ENCODE results near the gene FBXL20. TPM values are rescaled to one million over a fixed set of nuclear protein-coding genes. Genes with fewer than 3 reads are reported as not detected.
A peak's percentile ranks its signal among the peaks of the same experiment; 100 is the strongest.

Gene FBXL20
- total RNA-seq, 2 donors from 2014 or later: 15.6 to 18.1 TPM

DNA sequence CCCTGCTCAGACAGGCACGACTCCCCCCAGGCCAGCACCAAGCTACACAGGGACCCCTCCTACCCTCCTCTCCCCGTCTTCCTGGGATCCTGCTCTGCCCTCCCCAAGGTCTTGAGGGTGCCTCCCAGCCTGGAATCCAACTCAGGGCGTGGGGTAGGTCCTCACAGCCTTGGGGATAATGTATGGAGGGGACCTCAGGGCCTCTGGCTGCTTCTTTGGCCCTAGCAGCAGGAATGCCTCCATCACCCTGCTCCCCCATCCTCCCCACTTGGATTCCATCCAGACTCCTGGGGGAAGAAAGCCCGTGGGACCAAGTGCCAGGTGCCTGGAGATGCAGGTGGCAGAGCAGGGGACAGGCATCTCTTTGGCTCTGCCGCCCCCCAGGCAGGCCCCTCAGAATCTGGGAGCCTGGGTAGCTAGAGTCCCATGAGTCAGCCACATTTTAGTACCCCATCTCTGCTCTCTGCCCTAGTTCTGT is 164.9 kb downstream of the FBXL20 start:
- H3K36me3 Mint-ChIP-seq (ENCODE audit: low read depth): no peaks in the 10 kb centered on the region

GRCh38 chr17:39235555-39236449 is 165.6 kb downstream of the FBXL20 start:
- Histone ChIP-seq H3K36me3 (ENCODE audit: control insufficient read depth, insufficient read depth, low read length) (no peaks in the 10 kb centered on the region), H3K4me1 (ENCODE audit: control insufficient read depth, insufficient read depth, low read length) (no peaks in the 10 kb centered on the region), H3K9me3 (ENCODE audit: control insufficient read depth, low read length) (no peaks in the 10 kb centered on the region), H3K27ac (ENCODE audit: low read depth, low read length) (no peak overlapping the region), H3K4me3 (ENCODE audit: low read length) (no peak overlapping the region), H3K27me3 (ENCODE audit: control insufficient read depth, insufficient read depth, low read length, poor library complexity, severe bottlenecking) (no peaks in the 10 kb centered on the region), H3K9ac (ENCODE audit: extremely low read depth, low read length, poor library complexity, severe bottlenecking) (no peak overlapping the region)
- DNase-seq: peak; percentile 94
- WGBS, 2 experiments (ENCODE audit: insufficient coverage in 1 of 2, insufficient read length in 1 of 2): 39 to 52% methylated on average over 11 to 18 of the region's 18 CpGs
- H3K4me3 Mint-ChIP-seq: no peak overlapping the region
- no peaks in the 10 kb centered on the region for H3K36me3 Mint-ChIP-seq (ENCODE audit: low read depth)
- no peaks in the 10 kb centered on the region for H3K9me3 Mint-ChIP-seq
- peaks cover 12% of the 10 kb centered on the region for H3K4me1 Mint-ChIP-seq
- peaks cover 9% of the 10 kb centered on the region for H3K27me3 Mint-ChIP-seq (ENCODE audit: insufficient read depth)
- H3K27ac Mint-ChIP-seq: peak overlapping the region; percentile 50
- peak; percentile 97 for TF ChIP-seq CTCF (conservative IDR thresholded peaks at IDR 0.05)

More for the DNA sequence above, 164.9 kb downstream of the FBXL20 start:
- H3K4me1 ChIP-seq (ENCODE audit: control insufficient read depth, insufficient read depth, low read length): no peaks in the 10 kb centered on the region
- Mint-ChIP-seq H3K9me3 (no peaks in the 10 kb centered on the region), H3K4me3 (no peak overlapping the region), H3K27me3 (ENCODE audit: insufficient read depth) (peaks cover 9% of the 10 kb centered on the region), H3K27ac (no peak overlapping the region), H3K4me1 (peaks cover 12% of the 10 kb centered on the region)
- no peak overlapping the region for H3K27ac ChIP-seq (ENCODE audit: low read depth, low read length)
- H3K9me3 ChIP-seq (ENCODE audit: control insufficient read depth, low read length): no peaks in the 10 kb centered on the region
- TF ChIP-seq CTCF (conservative IDR thresholded peaks at IDR 0.05): no peak
- H3K36me3 ChIP-seq (ENCODE audit: control insufficient read depth, insufficient read depth, low read length): no peaks in the 10 kb centered on the region
- 80 to 100% methylated on average over 1 to 5 of the region's 5 CpGs for WGBS, 2 experiments (ENCODE audit: insufficient coverage in 1 of 2, insufficient read length in 1 of 2)
- no peak overlapping the region for H3K9ac ChIP-seq (ENCODE audit: extremely low read depth, low read length, poor library complexity, severe bottlenecking)
- no peaks in the 10 kb centered on the region for H3K27me3 ChIP-seq (ENCODE audit: control insufficient read depth, insufficient read depth, low read length, poor library complexity, severe bottlenecking)
- DNase-seq: peak; percentile 51
- H3K4me3 ChIP-seq (ENCODE audit: low read length): no peak overlapping the region

DNA sequence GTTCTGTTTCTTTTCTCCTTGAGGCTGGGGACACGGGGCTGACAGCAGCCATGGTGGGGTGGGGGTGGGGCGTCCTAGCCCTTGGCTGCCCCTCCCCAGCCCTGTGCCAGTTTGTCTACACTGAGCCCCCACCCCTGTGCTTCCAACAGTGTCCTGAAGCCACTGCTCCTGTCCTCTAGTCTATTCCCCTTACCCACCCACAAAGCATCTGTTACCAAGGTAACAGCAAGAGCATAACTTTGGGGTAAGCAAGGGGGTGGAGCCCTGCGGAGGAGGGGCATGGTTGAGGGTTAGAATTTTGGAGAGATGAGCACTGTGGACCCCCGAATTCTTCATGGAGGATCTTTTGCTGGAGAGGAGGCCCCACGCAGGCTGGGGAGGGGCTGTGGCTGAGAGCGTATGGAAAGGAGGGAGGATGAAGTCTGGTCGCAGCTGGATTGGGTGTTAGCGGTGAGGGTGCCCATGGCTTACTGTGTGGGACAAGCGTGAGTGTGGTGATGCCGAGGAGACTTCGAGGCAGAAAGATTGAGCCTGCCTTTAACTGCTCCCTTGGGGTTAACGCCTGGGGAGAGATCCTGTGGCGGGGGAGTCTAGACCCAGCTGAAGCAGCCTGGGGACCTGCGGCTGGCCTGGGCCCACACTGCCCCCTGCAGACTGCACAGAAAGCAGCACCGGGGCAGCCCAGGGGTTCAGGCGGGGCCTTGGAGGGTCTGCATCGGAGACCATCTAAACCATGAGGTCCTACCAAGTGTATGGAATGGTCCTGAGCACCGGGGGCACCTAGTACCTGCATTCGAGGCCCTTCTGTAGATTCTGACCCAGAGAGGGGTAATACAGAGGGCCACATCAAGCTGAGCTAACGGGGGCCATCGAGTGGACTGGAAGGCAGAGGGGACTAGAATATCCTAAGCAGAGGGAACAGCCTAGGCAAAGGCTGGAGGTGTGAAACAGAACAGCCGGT is 169.6 kb downstream of the FBXL20 start:
- no peaks in the 10 kb centered on the region for H3K9me3 Mint-ChIP-seq
- Histone ChIP-seq H3K9me3 (ENCODE audit: control insufficient read depth, low read length) (no peaks in the 10 kb centered on the region), H3K36me3 (ENCODE audit: control insufficient read depth, insufficient read depth, low read length) (no peaks in the 10 kb centered on the region), H3K4me1 (ENCODE audit: control insufficient read depth, insufficient read depth, low read length) (no peaks in the 10 kb centered on the region), H3K27ac (ENCODE audit: low read depth, low read length) (peak overlapping the region; percentile 7), H3K4me3 (ENCODE audit: low read length) (no peak overlapping the region), H3K27me3 (ENCODE audit: control insufficient read depth, insufficient read depth, low read length, poor library complexity, severe bottlenecking) (peaks cover 8% of the 10 kb centered on the region), H3K9ac (ENCODE audit: extremely low read depth, low read length, poor library complexity, severe bottlenecking) (no peak overlapping the region)
- no peaks in the 10 kb centered on the region for H3K36me3 Mint-ChIP-seq (ENCODE audit: low read depth)
- peak overlapping the region; percentile 9 for H3K27ac Mint-ChIP-seq
- H3K4me3 Mint-ChIP-seq: peak overlapping the region; percentile 20
- H3K4me1 Mint-ChIP-seq: peaks cover 10% of the 10 kb centered on the region
- peak; percentile 92 for DNase-seq
- peaks cover 25% of the 10 kb centered on the region for H3K27me3 Mint-ChIP-seq (ENCODE audit: insufficient read depth)
- WGBS, 2 experiments (ENCODE audit: insufficient coverage in 1 of 2, insufficient read length in 1 of 2): 38 to 41% methylated on average over 16 to 22 of the region's 22 CpGs
- peak; percentile 92 for TF ChIP-seq CTCF (conservative IDR thresholded peaks at IDR 0.05)

Measured in endodermal cell (in vitro differentiated cells).